Mucosa of descending colon (tissue), 3 donors: ENCODE results near the gene NHS. TPM values are rescaled to one million over a fixed set of nuclear protein-coding genes. Genes with fewer than 3 reads are reported as not detected.
"Not testable (repeated sequence)": the region's sequence is repeated elsewhere in the genome, so short reads cannot be mapped to it uniquely, and the experiment has no call there.

ENCODE experiments used
- ATAC-seq: fragments of 200-7000 bp; cut with Tn5 transposase; one replicate; pipeline ENCODE4 v1.9.1; 2020; ENCODE audit warnings: mild to moderate bottlenecking, moderate library complexity
- DNase-seq, 3 donors: peaks; one replicate each; pipeline ENCODE4 v3.0.0-alpha.2; 2020
- H3K36me3 ChIP-seq: fragments of 200-600 bp; one replicate; pipeline ENCODE4 v1.8.0; 2021; ENCODE audit warnings: low read depth, mild to moderate bottlenecking
- H3K4me1 ChIP-seq: fragments of 200-600 bp; one replicate; pipeline ENCODE4 v1.8.0; 2021; ENCODE audit warnings: low read depth, mild to moderate bottlenecking
- H3K4me3 ChIP-seq: fragments of 200-600 bp; one replicate; pipeline ENCODE4 v1.8.0; 2021; ENCODE audit warnings: mild to moderate bottlenecking
- H3K9me3 ChIP-seq: fragments of 200-600 bp; one replicate; pipeline ENCODE4 v1.8.0; 2021; ENCODE audit warnings: mild to moderate bottlenecking
- intact Hi-C, 2 donors: fragments of 100-400 bp; cut with DNase I in 1 of 2; cut with micrococcal nuclease in 1 of 2; formaldehyde crosslinking; loops; one replicate each; pipeline versions ENCODE4 v1.11.0 to v1.11.1; 2022; cut with DNase I, micrococcal nuclease
- total RNA-seq, 3 donors: library from RNA; stranded (reverse); fragmentation: NEBNext Ultra II Directional in 2 of 3; extraction: Animal tissue kit (Norgen Biotek cat#: 25700) in 2 of 3; gene quantifications; one replicate each; pipeline versions ENCODE4 v1.2.1 to v1.2.4, GENCODE V29; 2021 to 2023
- TF ChIP-seq, protein P1 (sequence below): fragments of 200-600 bp; IDR thresholded peaks from one replicate; pipeline ENCODE4 v1.8.0; 2022; ENCODE audit warnings: antibody characterized with exemption, mild to moderate bottlenecking
- donor health status: DM: no; HTN: no; CAD: no; lungs with moderate emphysema.
- donor health status: DM: no; HTN: no; CAD: no.
- donor health status: DM: no; HTN: yes; CAD: no.

Gene NHS
- total RNA-seq, 3 donors from 2014 or later: 1.8 to 11.7 (median 2.1) TPM

DNA sequence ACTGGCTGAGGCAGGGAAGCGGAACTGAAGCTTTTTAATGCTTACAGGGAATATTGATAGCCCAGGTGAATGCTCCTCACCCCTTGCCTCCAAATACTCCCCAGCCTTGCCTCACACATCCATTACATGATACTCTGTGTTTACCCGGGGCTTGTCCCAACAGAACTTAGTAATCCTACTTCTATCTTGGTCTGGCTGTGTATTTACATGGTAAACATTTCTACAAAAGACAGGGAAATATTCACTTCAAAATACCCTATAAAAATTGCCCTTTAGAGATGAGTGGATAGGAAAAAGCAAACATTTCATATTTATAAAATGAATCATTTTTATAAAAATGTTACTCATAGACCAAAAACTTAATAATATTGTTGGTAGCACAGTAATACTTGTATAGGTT lies 120.1 kb downstream of the NHS start:
- Histone ChIP-seq H3K4me1 (no peaks in the 10 kb centered on the region), H3K36me3 (no peaks in the 10 kb centered on the region), H3K4me3 (no peak overlapping the region), H3K9me3 (no peaks in the 10 kb centered on the region)
- intact Hi-C loops: no loop called here
- ATAC-seq (no peak), DNase-seq (no peak)
- TF ChIP-seq, protein P1, sequence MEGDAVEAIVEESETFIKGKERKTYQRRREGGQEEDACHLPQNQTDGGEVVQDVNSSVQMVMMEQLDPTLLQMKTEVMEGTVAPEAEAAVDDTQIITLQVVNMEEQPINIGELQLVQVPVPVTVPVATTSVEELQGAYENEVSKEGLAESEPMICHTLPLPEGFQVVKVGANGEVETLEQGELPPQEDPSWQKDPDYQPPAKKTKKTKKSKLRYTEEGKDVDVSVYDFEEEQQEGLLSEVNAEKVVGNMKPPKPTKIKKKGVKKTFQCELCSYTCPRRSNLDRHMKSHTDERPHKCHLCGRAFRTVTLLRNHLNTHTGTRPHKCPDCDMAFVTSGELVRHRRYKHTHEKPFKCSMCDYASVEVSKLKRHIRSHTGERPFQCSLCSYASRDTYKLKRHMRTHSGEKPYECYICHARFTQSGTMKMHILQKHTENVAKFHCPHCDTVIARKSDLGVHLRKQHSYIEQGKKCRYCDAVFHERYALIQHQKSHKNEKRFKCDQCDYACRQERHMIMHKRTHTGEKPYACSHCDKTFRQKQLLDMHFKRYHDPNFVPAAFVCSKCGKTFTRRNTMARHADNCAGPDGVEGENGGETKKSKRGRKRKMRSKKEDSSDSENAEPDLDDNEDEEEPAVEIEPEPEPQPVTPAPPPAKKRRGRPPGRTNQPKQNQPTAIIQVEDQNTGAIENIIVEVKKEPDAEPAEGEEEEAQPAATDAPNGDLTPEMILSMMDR: no peak

DNA sequence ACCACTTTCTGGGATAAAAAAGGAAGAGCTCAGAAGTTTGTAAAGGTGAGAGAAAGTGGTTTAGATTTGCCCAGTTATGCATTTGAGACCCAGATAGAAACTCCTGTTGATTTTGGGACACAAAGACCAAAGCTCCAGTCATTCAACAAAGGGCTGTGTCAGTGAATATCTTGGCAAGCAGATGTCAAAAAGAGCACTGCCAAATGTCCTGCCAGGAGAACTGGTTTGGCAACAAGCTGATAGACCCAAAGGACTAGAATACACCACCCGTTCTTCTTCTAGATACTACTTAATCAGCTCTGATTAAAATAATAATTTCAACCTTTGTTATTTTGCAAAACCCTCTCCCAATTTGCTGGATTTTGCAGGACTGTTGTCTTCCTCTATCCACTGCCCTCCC lies 121.4 kb downstream of the NHS start:
- Histone ChIP-seq H3K9me3 (no peaks in the 10 kb centered on the region), H3K36me3 (no peaks in the 10 kb centered on the region), H3K4me1 (peaks cover 4% of the 10 kb centered on the region), H3K4me3 (no peak overlapping the region)
- TF ChIP-seq, protein P1: no peak
- ATAC-seq (no peak), DNase-seq (peak in 1 of 3 donors; percentile 17)
- intact Hi-C loops: no loop called here

DNA sequence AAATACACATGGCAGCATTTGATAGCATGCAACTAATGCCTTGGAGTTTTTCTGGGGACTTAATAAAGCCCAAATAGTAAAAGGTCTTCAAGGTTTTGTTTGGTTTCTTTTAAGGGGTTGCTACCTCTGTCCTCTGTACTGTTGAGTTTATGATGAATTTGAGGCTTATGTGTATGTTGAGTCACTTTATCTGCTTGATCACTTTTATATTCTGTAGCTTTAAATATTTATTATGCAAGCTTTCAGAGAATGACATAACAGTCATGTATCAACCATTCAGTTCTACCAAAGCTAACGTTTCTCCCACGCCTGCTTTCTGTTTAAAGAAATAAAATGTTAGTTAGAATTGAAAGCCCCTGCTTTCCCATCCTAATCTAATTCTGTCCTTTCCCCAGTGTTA lies 122.2 kb downstream of the NHS start:
- ATAC-seq: no peak
- Histone ChIP-seq H3K4me1 (peaks cover 4% of the 10 kb centered on the region), H3K36me3 (no peaks in the 10 kb centered on the region), H3K9me3 (no peaks in the 10 kb centered on the region), H3K4me3 (no peak overlapping the region)
- TF ChIP-seq, protein P1: no peak
- intact Hi-C loops: no loop called here
- no peak for DNase-seq

DNA sequence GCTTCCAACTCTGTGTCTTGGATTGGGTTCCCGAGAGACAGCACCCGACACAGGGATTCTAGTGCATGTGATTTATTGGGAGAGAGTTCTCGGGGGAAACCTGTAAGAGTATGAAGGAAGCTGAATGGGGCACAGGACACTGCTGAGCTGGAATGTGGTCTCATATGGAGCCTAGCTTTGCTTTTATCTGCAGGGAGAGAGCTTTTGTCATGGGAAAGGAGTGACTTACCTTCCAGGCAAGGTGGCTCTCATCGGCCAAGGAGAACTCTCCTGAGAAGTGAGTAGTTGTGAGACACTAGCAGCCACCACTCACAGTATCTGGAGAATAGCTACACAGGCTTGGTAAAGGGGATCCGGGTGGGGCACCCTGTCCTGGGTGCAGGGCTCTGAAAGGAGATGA lies 124.5 kb downstream of the NHS start:
- Histone ChIP-seq H3K4me1 (peaks cover 4% of the 10 kb centered on the region), H3K9me3 (no peaks in the 10 kb centered on the region), H3K36me3 (no peaks in the 10 kb centered on the region), H3K4me3 (no peak overlapping the region)
- no peak for ATAC-seq
- TF ChIP-seq, protein P1: no peak
- intact Hi-C loops: no loop called here
- DNase-seq: no peak

DNA sequence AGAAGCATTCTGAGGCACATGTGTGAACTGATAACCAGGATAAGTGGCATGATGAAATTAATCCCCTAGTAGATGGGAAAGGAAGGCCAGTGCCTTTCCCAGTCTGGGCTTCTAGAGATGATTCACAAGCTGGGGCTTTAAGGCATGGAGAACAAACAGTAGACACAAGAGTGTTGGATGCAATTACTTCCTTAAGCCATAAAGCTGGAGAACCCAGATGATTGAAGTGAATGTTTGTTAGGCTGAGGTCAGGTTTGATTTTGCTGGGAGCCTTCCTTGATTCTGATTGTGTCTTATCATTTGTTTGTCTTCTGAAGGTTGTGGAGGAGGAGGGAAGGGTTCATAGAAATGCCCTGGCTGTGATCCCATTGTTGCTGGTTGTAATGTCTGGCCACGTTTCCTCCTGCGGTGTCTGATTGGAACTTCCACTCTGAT lies 125.2 kb downstream of the NHS start:
- H3K4me1 ChIP-seq: peaks cover 4% of the 10 kb centered on the region
- H3K36me3 ChIP-seq: no peaks in the 10 kb centered on the region
- intact Hi-C loops: no loop called here
- ATAC-seq (peak; percentile 92), DNase-seq (peak in 1 of 3 donors; percentile 73)
- no peaks in the 10 kb centered on the region for H3K9me3 ChIP-seq
- H3K4me3 ChIP-seq: no peak overlapping the region
- TF ChIP-seq, protein P1: no peak

DNA sequence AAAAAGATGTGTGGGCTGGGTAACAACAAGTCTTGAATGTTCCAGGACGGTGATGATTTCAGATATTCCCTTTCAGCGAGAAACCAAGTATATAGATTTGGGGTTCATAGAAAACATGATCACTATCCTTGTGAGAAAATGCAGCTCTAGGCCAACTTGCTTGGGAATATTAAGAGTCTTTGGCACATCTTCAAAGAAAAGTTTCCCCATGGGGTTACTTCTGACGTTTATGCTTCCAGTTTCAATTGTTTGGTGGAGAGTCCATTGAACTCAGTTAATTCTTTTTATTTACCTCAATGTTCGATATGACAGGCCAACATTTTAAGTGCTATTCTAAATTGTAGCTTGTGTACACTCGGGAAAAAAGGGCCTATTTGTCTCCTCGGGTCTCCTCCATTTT lies 126.7 kb downstream of the NHS start:
- Histone ChIP-seq H3K4me1 (peaks cover 4% of the 10 kb centered on the region), H3K36me3 (no peaks in the 10 kb centered on the region), H3K4me3 (no peak overlapping the region), H3K9me3 (peaks cover 3% of the 10 kb centered on the region)
- DNase-seq (no peak), ATAC-seq (no peak)
- intact Hi-C loops: no loop called here
- TF ChIP-seq, protein P1: no peak

DNA sequence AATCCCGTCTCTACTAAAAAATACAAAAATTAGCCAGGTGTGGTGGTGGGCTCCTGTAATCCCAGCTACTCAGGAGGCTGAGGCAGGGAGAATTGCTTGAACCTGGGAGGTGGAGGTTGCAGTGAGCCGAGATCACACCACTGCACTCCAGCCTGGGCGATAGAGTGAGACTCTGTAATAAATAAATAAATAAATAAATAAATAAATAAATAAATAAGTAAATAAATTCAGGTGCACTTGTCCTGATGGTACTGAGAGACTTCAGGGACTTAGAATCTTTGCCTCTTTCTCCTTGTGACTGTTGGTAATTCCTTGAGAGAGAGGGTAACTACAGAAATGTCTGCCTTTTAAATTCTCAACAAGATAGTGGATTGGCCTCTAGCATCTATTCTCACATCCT lies 131.4 kb downstream of the NHS start:
- H3K4me3 ChIP-seq, intact Hi-C loops, H3K36me3 ChIP-seq, ATAC-seq, H3K9me3 ChIP-seq, H3K4me1 ChIP-seq, DNase-seq: not testable (repeated sequence)
